LHCN-M2 (cell line): ENCODE data around the gene FNDC3A. TPM values are rescaled to one million over a fixed set of nuclear protein-coding genes. Genes with fewer than 3 reads are reported as not detected.
A peak's percentile ranks its signal among the peaks of the same experiment; 100 is the strongest.
"Not testable (repeated sequence)": the region's sequence is repeated elsewhere in the genome, so short reads cannot be mapped to it uniquely, and the experiment has no call there.

Experiments
- DNase-seq: peaks from one replicate; pipeline ENCODE4 v3.0.0-alpha.2; 2012; ENCODE audit warnings: low read depth
- total RNA-seq: library from RNA; depleted of rRNA; stranded (reverse); fragments of >200 nt; gene quantifications from 2 replicates; pipeline ENCODE4 v1.2.3, GENCODE V29; 2014

The FNDC3A gene
- total RNA-seq, 1 experiment from 2014 or later, result 70.7 TPM

DNA sequence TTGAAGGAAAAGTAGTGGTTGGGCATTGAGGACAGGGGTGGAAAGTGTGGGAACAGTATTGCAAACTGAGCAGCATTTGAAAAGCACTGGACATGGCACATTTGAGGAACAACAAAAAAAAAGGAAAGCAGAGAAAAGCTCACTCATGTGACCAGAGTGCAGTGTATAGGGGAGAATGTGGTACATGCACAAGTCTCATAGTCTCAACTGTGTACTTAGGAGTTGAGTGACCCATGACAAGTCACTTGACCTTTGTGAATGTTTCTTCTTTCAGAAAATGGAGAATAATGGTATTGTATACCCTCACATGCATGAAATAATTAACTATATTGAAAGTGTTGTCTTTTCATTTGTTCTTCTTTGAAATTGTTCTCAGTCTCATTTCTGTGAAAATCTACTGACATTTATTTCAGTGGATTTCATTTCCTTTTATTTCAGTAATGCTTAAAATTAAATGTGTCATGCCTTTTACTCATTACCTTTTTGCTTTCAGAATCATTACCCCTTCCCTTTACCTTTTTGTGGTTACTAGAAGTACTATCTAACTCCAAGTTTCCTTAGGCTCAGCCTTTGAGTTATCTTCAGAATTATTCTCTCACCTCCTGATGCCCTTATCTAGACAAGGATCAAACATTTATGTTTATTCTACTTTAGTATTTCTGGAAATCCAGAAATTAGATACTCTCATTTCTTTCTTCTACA lies 165.3 kb downstream of the FNDC3A start:
- no peak for DNase-seq

DNA sequence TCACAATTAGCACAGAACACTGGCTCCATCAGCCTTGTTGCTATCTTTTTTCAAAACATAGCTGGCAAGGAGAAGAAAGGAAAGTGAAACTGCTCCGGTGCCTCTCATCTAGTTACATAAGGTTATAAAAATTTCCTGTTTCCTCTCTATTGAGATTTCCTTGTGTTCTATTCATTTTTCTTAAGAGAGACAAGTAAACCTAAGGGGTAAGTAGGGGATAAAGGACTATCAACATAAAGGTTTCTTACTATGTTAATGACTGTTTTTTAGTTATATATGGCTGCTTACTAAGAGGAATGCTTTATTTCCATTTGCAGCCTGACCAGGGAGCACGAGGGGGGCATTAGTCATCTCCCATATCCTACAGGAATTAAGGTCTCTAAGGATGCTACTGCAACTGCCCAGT lies 171.2 kb downstream of the FNDC3A start:
- DNase-seq, result peak; percentile 79

- no peak for DNase-seq
These were observed 172.7 kb downstream of the FNDC3A start for GRCh38 chr13:49148405-49148804.

- not testable (repeated sequence) for DNase-seq
These were observed 182.4 kb downstream of the FNDC3A start for GRCh38 chr13:49157955-49158584.

DNA sequence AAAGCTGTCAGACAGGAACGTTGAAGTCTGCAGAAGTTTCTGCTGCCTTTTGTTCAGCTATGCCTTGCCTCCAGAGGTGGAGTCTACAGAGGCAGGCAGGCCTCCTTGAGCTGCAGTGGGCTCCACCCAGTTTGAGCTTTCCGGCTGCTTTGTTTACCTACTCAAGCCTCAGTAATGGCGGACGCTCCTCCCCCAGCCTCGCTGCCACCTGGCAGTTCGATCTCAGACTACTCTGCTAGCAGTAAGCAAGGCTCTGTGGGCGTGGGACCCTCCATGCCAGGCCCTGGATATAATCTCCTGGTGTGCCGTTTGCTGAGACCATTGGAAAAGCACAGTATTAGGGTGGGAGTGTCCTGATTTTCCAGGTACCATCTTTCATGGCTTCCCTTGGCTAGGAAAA lies 187.4 kb downstream of the FNDC3A start:
- DNase-seq, result not testable (repeated sequence)

DNA sequence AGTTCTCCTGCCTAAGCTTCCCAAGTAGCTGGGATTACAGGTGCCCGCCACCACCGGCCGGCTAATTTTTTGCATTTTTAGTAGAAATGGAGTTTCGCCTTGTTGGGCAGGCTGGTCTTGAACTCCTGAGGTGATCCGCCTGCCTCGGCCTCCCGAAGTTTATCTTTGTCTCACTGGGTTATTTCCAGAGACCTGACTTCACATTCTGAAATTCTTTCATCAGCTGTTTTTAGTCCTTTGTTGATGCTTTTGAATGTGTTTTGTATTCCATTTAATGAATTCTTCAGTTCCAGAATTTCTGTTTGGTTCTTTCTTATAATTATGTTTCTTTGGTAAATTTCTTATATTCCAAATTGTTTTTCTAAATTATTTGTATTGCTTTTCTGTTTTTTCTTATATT lies 189.0 kb downstream of the FNDC3A start:
- no peak for DNase-seq

- no peak for DNase-seq
These were observed 190.4 kb downstream of the FNDC3A start for GRCh38 chr13:49165798-49166752.

DNA sequence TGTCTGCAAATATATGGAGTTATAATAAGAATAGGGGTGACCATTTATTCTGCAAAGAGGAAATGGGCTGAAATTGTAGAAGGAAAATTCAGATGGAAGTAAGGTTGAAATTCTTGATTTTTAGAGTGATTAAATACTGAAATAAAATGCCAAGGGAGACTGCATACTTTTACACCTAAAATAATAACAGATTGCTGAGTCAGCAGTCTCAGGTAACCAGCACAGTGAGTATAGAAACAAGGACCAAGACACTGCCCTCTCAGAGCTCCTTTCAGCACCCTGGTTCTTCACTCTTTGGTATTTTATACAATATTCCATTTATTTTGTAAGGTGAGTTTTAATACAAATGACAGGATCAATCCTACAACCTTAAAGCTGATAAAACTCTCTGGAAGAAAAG lies 195.6 kb downstream of the FNDC3A start:
- no peak for DNase-seq

GRCh38 chr13:49183672-49184325 lies 208.1 kb downstream of the FNDC3A start:
- no peak for DNase-seq

GRCh38 chr13:49184621-49185020 lies 208.9 kb downstream of the FNDC3A start:
- no peak for DNase-seq

DNA sequence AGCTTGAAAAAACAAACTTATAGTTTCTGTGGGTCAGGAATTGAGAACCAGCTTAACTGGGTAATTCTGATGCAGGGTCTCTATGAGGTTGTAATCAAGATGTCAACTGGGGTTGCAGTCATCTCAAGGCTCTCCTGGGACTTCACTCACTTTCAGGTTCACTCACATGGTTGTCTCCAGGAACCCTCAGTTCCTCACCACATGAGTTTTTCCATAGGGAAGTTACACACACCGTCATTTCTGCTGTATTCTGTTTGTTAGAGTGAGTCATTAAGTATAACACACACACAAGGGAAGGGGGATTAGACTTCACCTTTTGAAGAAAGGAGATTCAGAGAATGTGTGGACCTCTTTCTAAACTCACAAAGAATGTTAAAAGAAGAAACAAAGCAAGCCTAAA lies 209.6 kb downstream of the FNDC3A start:
- DNase-seq, result no peak

GRCh38 chr13:49190901-49191300 lies 215.2 kb downstream of the FNDC3A start:
- DNase-seq, result no peak

- DNase-seq, result no peak
These were observed 230.9 kb downstream of the FNDC3A start for GRCh38 chr13:49206641-49207040.

DNA sequence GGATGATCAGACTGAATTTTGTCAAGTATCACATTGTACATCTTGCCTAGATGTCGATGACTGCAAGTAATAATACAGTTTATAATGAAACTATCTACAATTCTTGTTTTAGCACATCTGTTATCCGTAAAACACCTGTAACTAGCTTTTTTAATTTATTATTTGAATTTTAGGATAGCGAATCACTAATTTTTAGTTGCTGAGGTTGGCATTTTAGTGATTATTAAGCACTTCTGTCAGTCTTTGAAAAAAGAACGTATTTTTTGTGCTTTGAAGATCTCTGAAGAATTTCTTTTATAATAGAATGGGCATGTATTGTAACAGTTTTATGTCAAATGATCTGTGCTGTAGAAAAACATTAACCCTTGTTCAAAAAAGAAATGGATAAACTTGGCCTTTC lies 232.9 kb downstream of the FNDC3A start:
- no peak for DNase-seq

GRCh38 chr13:49210114-49210513 lies 234.4 kb downstream of the FNDC3A start:
- no peak for DNase-seq

DNA sequence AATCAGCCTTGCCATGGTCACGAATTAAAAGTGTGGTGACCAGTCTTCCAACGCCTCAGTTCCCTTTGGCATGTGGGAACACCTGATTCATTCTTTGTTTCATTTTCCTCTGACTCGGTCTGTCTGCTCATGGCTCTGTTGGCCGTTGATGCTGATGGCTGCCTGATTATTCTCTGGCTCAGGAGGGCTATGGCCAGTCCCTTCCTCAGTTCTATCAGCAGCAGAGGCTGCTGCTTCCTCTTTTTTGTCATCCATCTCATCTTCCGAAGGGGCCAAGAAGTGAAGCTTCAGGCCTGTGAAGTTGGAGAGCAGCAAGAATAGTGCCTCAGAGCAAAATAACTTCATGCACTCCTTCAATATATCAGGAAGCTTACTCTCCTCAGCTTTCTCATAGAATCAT lies 235.0 kb downstream of the FNDC3A start:
- DNase-seq, result no peak

DNA sequence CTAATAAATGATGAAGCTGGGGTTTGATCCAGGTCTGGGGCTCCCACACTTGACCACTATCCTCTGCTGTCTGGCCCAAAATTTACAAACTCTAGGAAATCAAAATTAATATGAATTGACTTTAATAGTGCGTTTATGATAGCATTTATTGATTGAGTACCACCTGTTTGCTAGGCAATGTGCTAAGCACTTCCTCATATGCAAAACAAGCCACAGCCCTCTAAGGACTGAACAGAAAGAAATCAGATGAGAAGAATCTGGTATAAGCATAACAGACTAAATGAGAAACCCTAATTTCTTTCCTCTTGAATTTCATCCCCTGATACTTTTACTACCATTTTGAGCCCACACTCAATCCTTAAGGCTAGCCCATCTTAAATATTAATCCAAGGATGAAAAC lies 237.8 kb downstream of the FNDC3A start:
- DNase-seq, result no peak

DNA sequence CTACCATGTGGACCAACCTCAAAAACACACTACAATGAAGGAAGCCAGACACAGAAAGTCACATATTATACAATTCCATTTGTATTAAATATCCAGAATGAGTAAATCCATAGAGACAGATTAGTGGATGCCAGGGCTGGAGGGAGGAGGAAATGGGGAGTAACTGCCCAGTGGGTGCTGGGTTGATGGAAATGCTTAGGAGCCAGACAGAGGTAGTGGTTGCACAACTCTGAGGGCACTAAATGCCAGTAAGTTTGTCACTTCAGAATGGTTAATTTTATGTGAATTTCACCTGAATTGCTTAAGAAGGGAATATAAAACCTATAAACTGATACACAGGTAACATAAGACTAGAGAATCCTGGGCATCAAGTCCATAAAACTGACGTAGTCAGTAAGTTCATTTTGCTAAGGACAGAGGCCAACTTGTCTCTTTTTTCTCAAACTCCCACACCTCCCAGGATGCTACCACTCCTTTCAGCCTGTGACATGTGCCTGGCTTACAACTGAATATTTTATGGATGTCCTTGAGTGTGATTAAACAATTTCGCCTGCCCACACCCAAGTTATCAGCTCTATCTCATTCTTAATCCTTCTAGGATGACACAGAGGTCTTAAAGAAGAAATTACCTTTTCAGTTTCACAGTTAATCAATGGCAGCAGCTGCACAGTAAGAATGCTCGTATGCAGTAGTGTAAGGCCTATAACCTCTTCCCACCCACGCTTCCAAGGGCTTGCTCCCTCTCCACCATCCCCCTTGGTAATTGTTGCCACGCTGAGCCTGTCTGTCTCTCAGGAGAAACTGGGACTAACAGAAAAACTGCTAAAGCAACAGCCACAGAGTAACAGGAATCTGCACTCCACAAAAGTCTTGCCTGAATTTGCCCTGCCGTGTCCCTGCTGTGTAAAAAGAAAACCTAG lies 238.5 kb downstream of the FNDC3A start:
- DNase-seq, result no peak

DNA sequence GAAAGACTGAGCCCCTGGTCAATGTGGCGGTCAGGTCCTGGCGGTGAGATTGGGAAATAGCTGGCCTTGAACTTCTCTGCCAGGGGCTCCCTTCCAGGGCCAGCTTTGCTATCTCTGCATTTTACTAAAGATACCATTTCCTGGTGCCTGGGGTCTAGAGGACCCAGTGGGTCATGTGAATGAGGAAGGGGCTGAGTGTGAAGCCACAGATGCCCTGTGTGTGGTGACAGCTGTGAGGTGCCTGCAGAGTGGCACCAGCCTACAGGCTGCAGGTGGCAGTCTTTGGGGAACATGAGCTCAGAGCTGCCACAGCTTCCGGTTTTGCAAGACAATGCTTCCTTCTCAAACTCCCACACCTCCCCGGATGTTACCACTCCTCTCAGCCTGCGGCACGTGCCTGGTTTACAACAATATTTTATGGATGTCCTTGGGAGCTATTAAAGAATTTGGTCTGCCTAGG lies 239.2 kb downstream of the FNDC3A start:
- peak; percentile 16 for DNase-seq

DNA sequence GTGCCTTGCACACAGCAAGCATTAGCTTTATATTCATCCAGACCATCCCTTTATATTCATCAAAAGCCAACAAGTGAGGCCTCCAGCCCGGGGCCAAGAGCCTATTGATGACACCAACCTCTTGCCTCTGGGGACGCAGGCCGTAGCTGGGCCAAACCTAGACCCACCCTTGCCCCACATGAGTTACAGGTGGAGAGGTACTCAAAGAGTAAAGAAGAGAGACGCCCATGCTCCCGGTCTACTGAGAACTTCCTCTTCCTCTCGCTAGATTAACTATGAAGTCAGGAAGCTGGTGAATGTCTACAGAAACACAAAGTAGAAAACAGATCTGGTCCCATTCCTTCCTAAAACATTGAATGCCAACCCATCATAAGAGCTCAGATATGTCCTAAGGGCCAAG lies 240.6 kb downstream of the FNDC3A start:
- no peak for DNase-seq
